Glutamatergic neuron (in vitro differentiated cells): Measurements from ENCODE around the gene MTF2. TPM values are rescaled to one million over a fixed set of nuclear protein-coding genes. Genes with fewer than 3 reads are reported as not detected.

Source experiments
- DNase-seq: peaks from one replicate; pipeline ENCODE4 v3.0.0; 2022
- H3K27ac Mint-ChIP-seq: one replicate; pipeline ENCODE4 v1.8.0; 2020; ENCODE audit warnings: mild to moderate bottlenecking, mixed read lengths, inconsistent platforms; ENCODE audit not compliant: unreplicated experiment
- H3K27me3 Mint-ChIP-seq: one replicate; pipeline ENCODE4 v1.8.0; 2020; ENCODE audit warnings: mild to moderate bottlenecking, moderate library complexity, mixed read lengths, inconsistent platforms; ENCODE audit not compliant: unreplicated experiment
- H3K36me3 Mint-ChIP-seq: one replicate; pipeline ENCODE4 v1.8.0; 2020; ENCODE audit warnings: mild to moderate bottlenecking, mixed read lengths, inconsistent platforms; ENCODE audit not compliant: unreplicated experiment
- H3K4me1 Mint-ChIP-seq: one replicate; pipeline ENCODE4 v1.8.0; 2020; ENCODE audit warnings: mild to moderate bottlenecking, low read depth, mixed read lengths, inconsistent platforms; ENCODE audit not compliant: unreplicated experiment
- H3K4me3 Mint-ChIP-seq: one replicate; pipeline ENCODE4 v1.8.0; 2020; ENCODE audit warnings: mild to moderate bottlenecking, mixed read lengths, inconsistent platforms; ENCODE audit not compliant: unreplicated experiment
- H3K9me3 Mint-ChIP-seq: one replicate; pipeline ENCODE4 v1.8.0; 2020; ENCODE audit warnings: mild to moderate bottlenecking, moderate library complexity, mixed read lengths, inconsistent platforms; ENCODE audit not compliant: unreplicated experiment
- CTCF ChIP-seq: fragments of 200-600 bp; sonication (generic); IDR thresholded peaks from one replicate; pipeline ENCODE4 v1.5.0; 2021; ENCODE audit not compliant: partially characterized antibody, unreplicated experiment
- total RNA-seq: library from RNA; stranded (reverse); fragmentation: NEBNext Ultra II Directional; extraction: Animal tissue kit (Norgen Biotek cat#: 25700); gene quantifications from one replicate; pipeline ENCODE4 v1.2.1, GENCODE V29; 2021; ENCODE audit not compliant: unreplicated experiment

MTF2 gene
- total RNA-seq, 1 donor from 2014 or later = 129 TPM

GRCh38 chr1:93113127-93113526 lies 34.0 kb downstream of the MTF2 start:
- H3K27me3 Mint-ChIP-seq = peaks cover 3% of the 10 kb centered on the region
- no peak for DNase-seq
- H3K27ac Mint-ChIP-seq = peak overlapping the region; percentile 30
- H3K36me3 Mint-ChIP-seq = peaks cover 10% of the 10 kb centered on the region
- H3K4me1 Mint-ChIP-seq = peaks cover 5% of the 10 kb centered on the region
- TF ChIP-seq CTCF = no peak
- peaks cover 3% of the 10 kb centered on the region for H3K9me3 Mint-ChIP-seq
- no peak overlapping the region for H3K4me3 Mint-ChIP-seq

GRCh38 chr1:93114391-93114790 lies 35.3 kb downstream of the MTF2 start:
- no peak overlapping the region for H3K27ac Mint-ChIP-seq
- no peak for DNase-seq
- H3K27me3 Mint-ChIP-seq = peaks cover 3% of the 10 kb centered on the region
- H3K9me3 Mint-ChIP-seq = peaks cover 2% of the 10 kb centered on the region
- H3K4me1 Mint-ChIP-seq = peaks cover 5% of the 10 kb centered on the region
- no peak overlapping the region for H3K4me3 Mint-ChIP-seq
- H3K36me3 Mint-ChIP-seq = peaks cover 4% of the 10 kb centered on the region
- TF ChIP-seq CTCF = no peak

GRCh38 chr1:93120614-93121013 lies 41.5 kb downstream of the MTF2 start:
- H3K27ac Mint-ChIP-seq = no peak overlapping the region
- no peaks in the 10 kb centered on the region for H3K27me3 Mint-ChIP-seq
- H3K36me3 Mint-ChIP-seq = peaks cover 4% of the 10 kb centered on the region
- H3K4me3 Mint-ChIP-seq = no peak overlapping the region
- no peak for DNase-seq
- no peaks in the 10 kb centered on the region for H3K9me3 Mint-ChIP-seq
- no peak for TF ChIP-seq CTCF
- peaks cover 1% of the 10 kb centered on the region for H3K4me1 Mint-ChIP-seq

GRCh38 chr1:93123201-93123783 lies 44.2 kb downstream of the MTF2 start:
- Mint-ChIP-seq H3K27me3 (no peaks in the 10 kb centered on the region), H3K4me3 (no peak overlapping the region), H3K27ac (no peak overlapping the region), H3K9me3 (no peaks in the 10 kb centered on the region), H3K4me1 (peaks cover 1% of the 10 kb centered on the region), H3K36me3 (no peaks in the 10 kb centered on the region)
- DNase-seq = no peak
- TF ChIP-seq CTCF = no peak

GRCh38 chr1:93124556-93125355 lies 45.7 kb downstream of the MTF2 start:
- no peak for DNase-seq
- H3K4me3 Mint-ChIP-seq = no peak overlapping the region

More at GRCh38 chr1:93124556-93125355, 45.7 kb downstream of the MTF2 start:
- Mint-ChIP-seq H3K9me3 (no peaks in the 10 kb centered on the region), H3K36me3 (no peaks in the 10 kb centered on the region), H3K27ac (no peak overlapping the region), H3K27me3 (no peaks in the 10 kb centered on the region), H3K4me1 (peaks cover 1% of the 10 kb centered on the region)
- no peak for TF ChIP-seq CTCF
